GM12873 (cell line): Measurements from ENCODE around the gene ENTPD8.

Experiments used
- CTCF ChIP-seq: IDR thresholded peaks from 2 replicates; pipeline ENCODE4 v1.5.1; 2012; ENCODE audit warnings: low read depth, mild to moderate bottlenecking, moderate library complexity, low read length, control low read depth; ENCODE audit not compliant: insufficient read depth; ENCODE audit errors: missing control alignments

Gene ENTPD8

DNA sequence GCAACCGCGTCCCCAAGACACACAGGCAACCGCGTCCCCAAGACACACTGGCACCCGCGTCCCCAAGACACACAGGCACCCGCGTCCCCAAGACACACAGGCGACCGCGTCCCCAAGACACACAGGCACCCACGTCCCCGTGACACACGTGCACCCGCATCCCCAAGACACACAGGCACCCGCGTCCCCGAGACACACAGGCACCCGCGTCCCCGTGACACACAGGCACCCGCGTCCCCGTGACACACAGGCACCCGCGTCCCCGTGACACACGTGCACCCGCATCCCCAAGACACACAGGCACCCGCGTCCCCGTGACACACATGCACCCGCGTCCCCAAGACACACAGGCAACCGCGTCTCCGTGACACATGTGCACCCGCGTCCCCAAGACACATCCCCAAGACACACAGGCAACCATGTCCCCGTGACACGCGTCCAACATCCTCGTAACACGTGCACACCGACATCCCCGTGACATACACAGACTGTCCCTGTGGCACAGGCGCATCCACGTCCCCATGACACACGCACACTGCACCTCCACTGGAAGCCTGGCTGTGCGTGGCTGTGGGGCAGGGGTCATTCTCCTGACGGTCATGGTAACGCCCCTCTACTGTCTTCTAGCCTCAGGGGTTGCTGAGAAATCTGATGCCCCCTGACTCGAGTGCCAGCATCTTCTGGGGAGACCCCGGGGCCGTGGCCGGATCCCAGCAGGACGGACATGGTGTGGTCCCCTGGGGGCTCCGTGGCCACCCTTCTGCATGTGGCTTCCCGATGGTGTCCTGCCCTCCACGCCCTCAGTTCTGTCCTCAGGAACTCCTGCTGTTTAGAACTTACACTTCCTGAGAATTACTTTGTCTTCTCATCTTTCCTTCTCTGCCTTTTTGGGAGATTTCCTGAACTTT is 42.3 kb downstream of the ENTPD8 start:
- no peak for TF ChIP-seq CTCF

DNA sequence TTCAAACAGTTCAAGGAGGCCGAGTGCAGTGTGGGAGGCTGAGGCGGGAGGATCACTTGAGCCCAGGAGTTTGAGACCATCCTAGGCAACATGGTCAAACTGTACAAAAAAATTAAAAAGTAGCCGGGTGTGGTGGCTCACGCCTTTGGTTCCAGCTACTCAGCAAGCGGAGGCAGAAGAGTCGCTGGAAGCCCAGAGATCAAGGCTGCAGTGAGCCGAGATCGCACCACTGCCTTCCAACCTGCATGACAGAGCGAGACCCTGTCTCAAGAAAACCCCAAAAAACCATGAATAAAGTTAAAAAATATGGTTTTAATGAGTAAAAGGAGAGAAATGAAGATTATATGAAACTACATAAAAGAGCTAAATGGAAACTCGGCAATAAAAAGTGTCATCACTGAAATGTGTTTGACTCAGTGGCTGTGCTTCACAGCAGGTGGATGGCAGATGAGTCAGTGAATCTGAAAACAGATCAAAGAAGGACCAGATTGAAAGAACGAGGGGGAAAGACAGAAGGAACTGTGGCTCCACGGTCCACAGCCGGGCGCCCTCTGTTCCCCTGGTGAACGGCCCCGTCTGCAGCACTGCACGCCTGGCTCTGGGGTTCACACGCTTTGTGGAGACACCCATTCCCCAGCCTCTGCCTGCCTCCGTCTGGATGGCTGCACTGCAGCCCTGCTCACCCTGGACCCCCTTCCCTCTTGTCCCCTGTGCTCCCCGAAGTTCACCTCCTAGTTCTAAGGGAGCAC is 43.3 kb downstream of the ENTPD8 start:
- TF ChIP-seq CTCF: no peak

GRCh38 chr9:137396634-137397367 is 44.4 kb downstream of the ENTPD8 start:
- no peak for TF ChIP-seq CTCF

DNA sequence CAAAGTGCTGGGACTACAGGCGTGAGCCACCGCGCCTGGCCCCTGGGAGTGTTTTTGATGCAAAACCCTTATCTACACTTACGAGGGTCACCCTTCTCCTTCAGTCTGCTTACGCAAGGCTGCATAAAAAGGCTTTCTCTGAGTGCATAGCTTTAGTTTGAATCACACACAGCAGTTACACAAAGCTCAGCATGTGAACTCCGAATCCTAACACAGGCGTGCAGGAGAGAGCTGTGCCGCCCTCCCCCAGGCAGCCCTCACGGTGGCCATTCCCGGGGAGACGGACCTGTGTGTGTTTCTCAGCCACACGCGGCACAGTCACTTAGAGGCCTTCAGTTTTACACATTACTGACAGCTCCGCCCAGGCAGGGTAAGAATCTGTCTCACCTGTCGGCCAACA is 44.9 kb downstream of the ENTPD8 start:
- no peak for TF ChIP-seq CTCF

GRCh38 chr9:137395666-137396010 is 45.5 kb downstream of the ENTPD8 start:
- no peak for TF ChIP-seq CTCF

DNA sequence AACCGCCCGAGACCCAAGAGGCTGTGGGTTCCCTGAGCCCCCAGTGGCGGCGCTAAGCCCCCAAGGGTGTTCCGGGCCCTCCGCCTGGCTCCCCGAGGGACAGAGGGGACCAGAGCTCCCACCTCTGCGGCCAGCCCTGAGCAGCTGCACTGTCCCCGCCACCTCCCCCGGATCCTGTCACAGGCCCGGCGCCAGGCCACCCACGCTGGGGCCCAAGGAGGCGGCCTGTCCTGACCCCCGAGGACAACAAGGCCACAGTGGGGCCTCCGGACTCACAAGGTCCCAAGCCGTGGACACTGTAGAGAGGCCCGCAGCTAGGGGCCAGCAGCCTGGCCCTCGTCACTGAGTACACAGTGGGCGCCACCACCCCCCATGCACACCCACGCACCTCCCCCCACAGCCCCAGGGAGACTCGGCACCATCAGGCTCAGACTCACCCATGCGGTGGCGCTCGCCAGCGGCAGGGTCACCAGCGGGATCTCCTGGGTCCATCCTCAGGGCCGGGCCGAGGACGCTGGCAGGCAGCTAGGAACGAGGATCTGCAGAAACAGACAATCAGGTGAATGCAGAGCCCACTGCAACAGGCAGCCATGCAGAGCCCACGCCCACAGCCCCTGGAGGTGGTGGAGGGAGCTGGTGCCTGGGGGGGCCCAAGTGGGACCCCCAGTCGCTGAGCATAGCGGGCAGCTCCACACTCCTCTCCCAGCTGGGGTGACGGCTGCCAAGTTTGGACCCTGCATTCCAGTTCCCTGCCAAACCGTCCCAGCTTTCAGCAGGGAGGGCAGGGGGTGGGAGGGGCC is 46.1 kb downstream of the ENTPD8 start:
- no peak for TF ChIP-seq CTCF
